Lung (tissue), 12 donors: ENCODE results near the gene TWNK. TPM values are rescaled to one million over a fixed set of nuclear protein-coding genes. Genes with fewer than 3 reads are reported as not detected.

Experiments used
- ATAC-seq: fragments of 200-7000 bp; cut with Tn5 transposase; one replicate; pipeline ENCODE4 v1.9.1; 2020; ENCODE audit warnings: moderate number of reproducible peaks; ENCODE audit not compliant: insufficient read depth, low FRiP score
- DNase-seq, 3 donors: peaks; one replicate each; pipeline ENCODE4 v3.0.0-alpha.2; 2013 to 2017
- H3K27ac ChIP-seq, 2 donors: one replicate each; pipeline ENCODE4 v1.5.1; 2013; ENCODE audit warnings: mild to moderate bottlenecking in 2 of 2, moderate library complexity in 2 of 2, control low read depth in 1 of 2, inconsistent platforms in 1 of 2, low read depth in 1 of 2, low read length in 1 of 2
- H3K27me3 ChIP-seq, 3 donors: one replicate each; pipeline ENCODE4 v1.5.1; 2013; ENCODE audit warnings: low read length in 2 of 3; ENCODE audit not compliant: control insufficient read depth in 3 of 3, insufficient read depth in 3 of 3
- H3K36me3 ChIP-seq, 4 donors: one replicate each; pipeline ENCODE4 v1.5.1; 2013; ENCODE audit warnings: low read length in 4 of 4, mild to moderate bottlenecking in 1 of 4, moderate library complexity in 1 of 4; ENCODE audit not compliant: control insufficient read depth in 4 of 4, insufficient read depth in 4 of 4
- H3K4me1 ChIP-seq, 5 donors: one replicate each; pipeline ENCODE4 v1.5.1; 2013; ENCODE audit warnings: low read length in 5 of 5, mild to moderate bottlenecking in 2 of 5, moderate library complexity in 1 of 5; ENCODE audit not compliant: control insufficient read depth in 5 of 5, insufficient read depth in 5 of 5
- H3K4me3 ChIP-seq: one replicate; pipeline ENCODE4 v1.5.1; 2013; ENCODE audit warnings: mild to moderate bottlenecking, control low read depth, moderate library complexity
- H3K9ac ChIP-seq, 2 donors: one replicate each; pipeline ENCODE4 v1.5.1; 2013; ENCODE audit warnings: low read length in 2 of 2, control low read depth in 1 of 2; ENCODE audit not compliant: insufficient read depth in 1 of 2
- H3K9me3 ChIP-seq, 4 donors: one replicate each; pipeline ENCODE4 v1.5.1; 2013; ENCODE audit warnings: low read length in 3 of 4, mild to moderate bottlenecking in 1 of 4, moderate library complexity in 1 of 4; ENCODE audit not compliant: control insufficient read depth in 4 of 4, insufficient read depth in 3 of 4
- WGBS, 2 donors: extraction: QIAGEN DNeasy Blood & Tissue Kit; methylation state at CpG; one replicate each; pipeline ENCODE4 v1.1.7; 2013; 5-methylcytosine and 5-hydroxymethylcytosine counted together
- polyA plus RNA-seq, 2 donors: library from polyadenylated mRNA; stranded (reverse); fragments of 200-250 nt; gene quantifications; one replicate each; pipeline ENCODE4 v1.2.1, GENCODE V29; 2013
- total RNA-seq, 2 donors: library from RNA; depleted of rRNA in 1 of 2; stranded (reverse); fragments of >200 nt in 1 of 2; gene quantifications; one replicate each; pipeline ENCODE4 v1.2.1, GENCODE V29; 2014 to 2021
- TF ChIP-seq, protein P1 (sequence below): IDR thresholded peaks from 2 replicates; pipeline ENCODE4 v1.5.1; 2012; ENCODE audit warnings: mild to moderate bottlenecking; ENCODE audit errors: control extremely low read depth, extremely low read depth
- donor health status: control.
- donor health status: control.
- donor health status: Bipolar disorder and iron deficiency.
- donor health status: healthy.
- donor health status: DM: yes; HTN: yes; CAD: no.

TWNK gene
- total and polyA plus RNA-seq, 4 donors, result 3.9 to 8.3 (median 5.6) TPM

DNA sequence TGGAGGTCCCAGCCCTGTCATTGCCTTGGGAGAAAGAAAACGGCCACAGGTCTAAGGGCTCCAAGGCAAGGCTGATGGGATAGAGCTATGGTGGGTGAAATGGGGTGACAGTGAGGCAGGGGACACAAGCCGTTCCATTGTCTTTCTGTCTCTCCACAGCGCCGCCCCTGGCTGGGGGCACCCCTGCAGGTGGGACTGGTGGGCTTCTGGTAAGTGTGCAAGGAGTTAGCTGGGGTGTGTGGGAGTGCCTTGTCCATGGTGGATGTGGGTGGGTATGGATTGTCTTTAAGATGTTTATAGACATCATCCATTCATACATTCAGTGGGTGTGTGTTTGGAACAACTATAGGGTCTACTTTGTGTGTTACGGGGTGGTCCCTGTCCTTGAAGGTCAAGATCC, 51.1 kb downstream of the TWNK start:
- H3K36me3 ChIP-seq, result peaks cover 8 to 40% (median 17%) of the 10 kb centered on the region in 4 donors
- no peak for ATAC-seq
- no peak overlapping the region for H3K27ac ChIP-seq
- H3K9me3 ChIP-seq, result no peaks in the 10 kb centered on the region
- 80 to 85% methylated on average over 5 of the region's 5 CpGs for WGBS, 2 donors
- DNase-seq, result no peak
- H3K27me3 ChIP-seq, result no peaks in the 10 kb centered on the region
- TF ChIP-seq, protein P1, sequence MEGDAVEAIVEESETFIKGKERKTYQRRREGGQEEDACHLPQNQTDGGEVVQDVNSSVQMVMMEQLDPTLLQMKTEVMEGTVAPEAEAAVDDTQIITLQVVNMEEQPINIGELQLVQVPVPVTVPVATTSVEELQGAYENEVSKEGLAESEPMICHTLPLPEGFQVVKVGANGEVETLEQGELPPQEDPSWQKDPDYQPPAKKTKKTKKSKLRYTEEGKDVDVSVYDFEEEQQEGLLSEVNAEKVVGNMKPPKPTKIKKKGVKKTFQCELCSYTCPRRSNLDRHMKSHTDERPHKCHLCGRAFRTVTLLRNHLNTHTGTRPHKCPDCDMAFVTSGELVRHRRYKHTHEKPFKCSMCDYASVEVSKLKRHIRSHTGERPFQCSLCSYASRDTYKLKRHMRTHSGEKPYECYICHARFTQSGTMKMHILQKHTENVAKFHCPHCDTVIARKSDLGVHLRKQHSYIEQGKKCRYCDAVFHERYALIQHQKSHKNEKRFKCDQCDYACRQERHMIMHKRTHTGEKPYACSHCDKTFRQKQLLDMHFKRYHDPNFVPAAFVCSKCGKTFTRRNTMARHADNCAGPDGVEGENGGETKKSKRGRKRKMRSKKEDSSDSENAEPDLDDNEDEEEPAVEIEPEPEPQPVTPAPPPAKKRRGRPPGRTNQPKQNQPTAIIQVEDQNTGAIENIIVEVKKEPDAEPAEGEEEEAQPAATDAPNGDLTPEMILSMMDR, result no peak
- no peak overlapping the region for H3K9ac ChIP-seq
- H3K4me1 ChIP-seq, result peaks cover 0 to 14% (median 2%) of the 10 kb centered on the region in 5 donors
- no peak overlapping the region for H3K4me3 ChIP-seq

DNA sequence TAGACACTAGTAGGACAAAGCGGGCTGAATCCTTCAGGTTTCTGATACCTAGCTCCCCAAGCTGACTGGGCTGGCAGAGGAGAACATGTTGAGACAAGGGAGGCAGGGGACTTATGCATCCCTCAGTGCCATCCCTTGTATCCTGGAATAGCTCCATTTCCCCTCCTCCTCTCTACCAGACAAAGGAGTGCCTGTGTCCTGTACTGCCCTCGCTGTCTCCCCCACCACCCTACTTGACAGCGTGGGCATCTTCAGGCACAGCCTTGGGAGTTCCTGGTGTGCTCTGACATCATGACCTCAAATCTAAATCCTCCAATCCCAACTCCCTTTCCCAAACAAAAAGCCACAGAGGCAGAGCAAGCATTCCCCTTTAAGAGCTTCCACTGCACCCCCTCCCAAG, 52.7 kb downstream of the TWNK start:
- Histone ChIP-seq H3K9me3 (no peaks in the 10 kb centered on the region), H3K27me3 (no peaks in the 10 kb centered on the region), H3K27ac (no peak overlapping the region), H3K4me3 (no peak overlapping the region), H3K4me1 (peaks cover 0 to 20% (median 2%) of the 10 kb centered on the region in 5 donors), H3K9ac (no peak overlapping the region), H3K36me3 (peaks cover 4 to 40% (median 13%) of the 10 kb centered on the region in 4 donors)
- WGBS, 2 donors, result 96 to 97% methylated on average over 3 of the region's 3 CpGs
- no peak for ATAC-seq
- TF ChIP-seq, protein P1, result no peak
- DNase-seq, result no peak

DNA sequence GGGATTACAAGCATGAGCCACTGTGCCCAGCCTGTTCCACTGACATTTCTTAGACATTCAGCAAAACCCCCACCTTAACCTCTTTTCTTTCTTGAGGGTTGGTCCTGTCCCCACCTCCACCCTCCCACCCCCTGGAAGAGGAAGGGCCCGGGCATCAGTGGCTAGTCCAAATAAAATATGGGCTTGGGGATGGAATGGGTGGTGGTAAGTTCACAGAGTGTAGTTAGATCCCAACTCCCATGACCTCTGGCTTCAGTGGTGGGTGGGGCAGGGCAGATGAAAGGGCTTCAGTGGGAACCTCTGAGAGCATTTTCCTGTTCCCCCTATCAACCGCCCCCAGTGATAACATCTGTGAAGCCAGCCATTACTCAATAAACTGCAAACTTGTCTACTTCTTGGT, 53.5 kb downstream of the TWNK start:
- Histone ChIP-seq H3K9ac (no peak overlapping the region), H3K9me3 (no peaks in the 10 kb centered on the region), H3K36me3 (peaks cover 4 to 34% (median 11%) of the 10 kb centered on the region in 4 donors), H3K4me1 (peaks cover 0 to 20% (median 2%) of the 10 kb centered on the region in 5 donors), H3K27ac (no peak overlapping the region), H3K27me3 (peaks cover 0 to 6% (median 4%) of the 10 kb centered on the region in 3 donors), H3K4me3 (no peak overlapping the region)
- DNase-seq (no peak), ATAC-seq (no peak)
- 38 to 39% methylated on average over 2 of the region's 2 CpGs for WGBS, 2 donors
- TF ChIP-seq, protein P1, result no peak

DNA sequence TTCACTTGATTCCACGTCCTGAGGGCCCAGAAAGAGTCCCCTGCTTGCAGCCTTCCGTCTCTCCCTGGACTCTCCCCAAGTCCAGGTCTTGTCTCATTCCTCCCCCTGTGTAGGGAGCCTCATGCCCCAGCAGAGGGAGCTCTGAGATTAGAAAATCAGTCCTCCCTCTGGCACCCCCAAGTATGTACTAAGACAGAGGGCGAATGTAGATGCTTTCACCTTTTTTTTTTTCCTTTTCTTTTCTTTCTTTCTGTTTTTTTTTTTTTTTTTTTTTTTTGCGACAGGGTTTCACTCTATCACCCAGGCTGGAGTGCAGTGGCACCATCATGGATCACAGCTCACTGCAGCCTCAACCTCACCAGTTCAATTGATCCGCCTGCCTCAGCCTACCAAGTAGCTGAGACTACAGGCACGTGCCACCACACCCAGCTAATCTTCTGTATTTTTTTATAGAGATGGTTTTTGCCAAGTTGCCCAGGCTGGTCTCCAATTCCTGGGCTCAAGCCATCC, 54.0 kb downstream of the TWNK start:
- no peaks in the 10 kb centered on the region for H3K9me3 ChIP-seq
- TF ChIP-seq, protein P1, result peak; percentile 87
- no peak overlapping the region for H3K9ac ChIP-seq
- peaks cover 4 to 29% (median 10%) of the 10 kb centered on the region in 4 donors for H3K36me3 ChIP-seq
- ATAC-seq (peak; percentile 64), DNase-seq (peak; percentile 86 to 93 (median 91))
- peaks cover 0 to 20% (median 2%) of the 10 kb centered on the region in 5 donors for H3K4me1 ChIP-seq
- 25 to 36% methylated on average over 5 to 6 of the region's 6 CpGs for WGBS, 2 donors
- no peak overlapping the region for H3K4me3 ChIP-seq
- no peak overlapping the region for H3K27ac ChIP-seq
- peaks cover 0 to 10% (median 6%) of the 10 kb centered on the region in 3 donors for H3K27me3 ChIP-seq
